Right lobe of liver (tissue), 4 donors: ENCODE measurements around the gene DENND6A.

Source experiments
- CTCF ChIP-seq, 4 donors: fragments of 200-600 bp in 3 of 4; fragments of 450-650 bp in 1 of 4; IDR thresholded peaks; one replicate each; pipeline versions ENCODE4 v1.5.1 to v1.8.0; 2016 to 2022; ENCODE audit warnings: antibody characterized with exemption in 4 of 4, mild to moderate bottlenecking in 2 of 4
- POLR2A ChIP-seq: fragments of 450-650 bp; IDR thresholded peaks from one replicate; pipeline ENCODE4 v1.6.1; 2017; ENCODE audit warnings: antibody characterized with exemption, mild to moderate bottlenecking
- donor health status: DM: no; HTN: no; CAD: no.
- donor health status: DM: no; HTN: no; CAD: no.
- donor health status: DM: no; HTN: yes; CAD: no.

GRCh38 chr3:57594576-57594975, 98.3 kb downstream of the DENND6A start:
- TF ChIP-seq CTCF (IDR thresholded peaks at IDR 0.05) (no peak), POLR2A (no peak)
